Measurements from ENCODE around the gene GET4. TPM values are rescaled to one million over a fixed set of nuclear protein-coding genes. Genes with fewer than 3 reads are reported as not detected.

Gene GET4
- total and polyA plus RNA-seq, 2 of the 13 experiments (the other 11 are each of a cell fraction or from before 2014, with no cell fraction given) = 28.2 to 35.2 TPM

DNA sequence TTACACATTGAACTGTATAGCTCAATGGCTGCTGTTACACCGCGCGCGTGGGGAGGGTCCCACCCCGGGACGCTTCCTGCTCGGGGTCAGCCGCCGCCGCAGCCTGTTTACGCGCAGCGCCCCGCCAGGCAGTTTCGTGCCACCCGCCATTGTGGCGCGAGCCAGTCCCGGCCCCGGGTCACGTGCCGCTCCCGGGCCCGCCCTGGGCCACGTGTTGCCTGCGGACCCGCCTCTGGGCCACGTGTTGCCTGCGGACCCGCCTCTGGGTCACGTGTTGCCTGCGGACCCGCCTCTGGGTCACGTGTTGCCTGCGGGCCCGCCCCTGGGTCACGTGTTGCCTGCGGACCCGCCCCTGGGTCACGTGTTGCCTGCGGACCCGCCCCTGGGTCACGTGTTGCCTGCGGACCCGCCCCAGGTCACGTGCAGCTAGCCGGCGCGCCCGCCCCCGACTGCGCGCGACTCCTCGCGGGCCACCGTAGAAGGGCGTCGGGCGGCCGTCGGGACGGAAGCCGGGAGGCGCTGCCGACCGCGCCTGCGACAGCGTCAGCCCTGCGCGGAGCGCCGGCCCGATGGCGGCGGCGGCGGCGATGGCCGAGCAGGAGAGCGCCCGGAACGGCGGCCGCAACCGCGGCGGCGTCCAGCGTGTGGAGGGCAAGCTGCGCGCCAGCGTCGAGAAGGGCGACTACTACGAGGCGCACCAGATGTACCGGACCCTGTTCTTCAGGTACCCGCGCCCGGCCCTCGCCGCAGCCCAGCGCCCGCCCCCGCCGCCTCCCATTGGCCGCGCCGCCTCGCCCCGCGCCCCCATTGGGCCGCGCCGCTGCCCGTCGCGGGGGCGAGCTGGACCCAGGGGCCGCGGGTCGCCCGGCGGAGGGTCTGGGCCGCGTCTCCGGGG lies at the start of gene GET4 (continued):
- TF ChIP-seq, protein P1, sequence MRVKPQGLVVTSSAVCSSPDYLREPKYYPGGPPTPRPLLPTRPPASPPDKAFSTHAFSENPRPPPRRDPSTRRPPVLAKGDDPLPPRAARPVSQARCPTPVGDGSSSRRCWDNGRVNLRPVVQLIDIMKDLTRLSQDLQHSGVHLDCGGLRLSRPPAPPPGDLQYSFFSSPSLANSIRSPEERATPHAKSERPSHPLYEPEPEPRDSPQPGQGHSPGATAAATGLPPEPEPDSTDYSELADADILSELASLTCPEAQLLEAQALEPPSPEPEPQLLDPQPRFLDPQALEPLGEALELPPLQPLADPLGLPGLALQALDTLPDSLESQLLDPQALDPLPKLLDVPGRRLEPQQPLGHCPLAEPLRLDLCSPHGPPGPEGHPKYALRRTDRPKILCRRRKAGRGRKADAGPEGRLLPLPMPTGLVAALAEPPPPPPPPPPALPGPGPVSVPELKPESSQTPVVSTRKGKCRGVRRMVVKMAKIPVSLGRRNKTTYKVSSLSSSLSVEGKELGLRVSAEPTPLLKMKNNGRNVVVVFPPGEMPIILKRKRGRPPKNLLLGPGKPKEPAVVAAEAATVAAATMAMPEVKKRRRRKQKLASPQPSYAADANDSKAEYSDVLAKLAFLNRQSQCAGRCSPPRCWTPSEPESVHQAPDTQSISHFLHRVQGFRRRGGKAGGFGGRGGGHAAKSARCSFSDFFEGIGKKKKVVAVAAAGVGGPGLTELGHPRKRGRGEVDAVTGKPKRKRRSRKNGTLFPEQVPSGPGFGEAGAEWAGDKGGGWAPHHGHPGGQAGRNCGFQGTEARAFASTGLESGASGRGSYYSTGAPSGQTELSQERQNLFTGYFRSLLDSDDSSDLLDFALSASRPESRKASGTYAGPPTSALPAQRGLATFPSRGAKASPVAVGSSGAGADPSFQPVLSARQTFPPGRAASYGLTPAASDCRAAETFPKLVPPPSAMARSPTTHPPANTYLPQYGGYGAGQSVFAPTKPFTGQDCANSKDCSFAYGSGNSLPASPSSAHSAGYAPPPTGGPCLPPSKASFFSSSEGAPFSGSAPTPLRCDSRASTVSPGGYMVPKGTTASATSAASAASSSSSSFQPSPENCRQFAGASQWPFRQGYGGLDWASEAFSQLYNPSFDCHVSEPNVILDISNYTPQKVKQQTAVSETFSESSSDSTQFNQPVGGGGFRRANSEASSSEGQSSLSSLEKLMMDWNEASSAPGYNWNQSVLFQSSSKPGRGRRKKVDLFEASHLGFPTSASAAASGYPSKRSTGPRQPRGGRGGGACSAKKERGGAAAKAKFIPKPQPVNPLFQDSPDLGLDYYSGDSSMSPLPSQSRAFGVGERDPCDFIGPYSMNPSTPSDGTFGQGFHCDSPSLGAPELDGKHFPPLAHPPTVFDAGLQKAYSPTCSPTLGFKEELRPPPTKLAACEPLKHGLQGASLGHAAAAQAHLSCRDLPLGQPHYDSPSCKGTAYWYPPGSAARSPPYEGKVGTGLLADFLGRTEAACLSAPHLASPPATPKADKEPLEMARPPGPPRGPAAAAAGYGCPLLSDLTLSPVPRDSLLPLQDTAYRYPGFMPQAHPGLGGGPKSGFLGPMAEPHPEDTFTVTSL (CRISPR knock-in tag; IDR thresholded peaks at IDR 0.05; ENCODE audit: borderline replicate concordance) = no peak
- peak; percentile 80; the same call in 1 of the 2 replicates for TF ChIP-seq ZNF607 (CRISPR knock-in tag; IDR thresholded peaks at IDR 0.05; ENCODE audit: borderline replicate concordance)
- peak; percentile 68 for TF ChIP-seq POLR2G (IDR thresholded peaks at IDR 0.05; ENCODE audit: low read depth, low read length)
- TF ChIP-seq PITX1 (CRISPR knock-in tag; IDR thresholded peaks at IDR 0.05) = no peak
- no peak for TF ChIP-seq GTF2F1 (IDR thresholded peaks at IDR 0.05; ENCODE audit: low read length)
- peak; percentile 45; the same call in 1 of the 2 replicates for TF ChIP-seq FOXC1 (CRISPR knock-in tag; IDR thresholded peaks at IDR 0.05; ENCODE audit: borderline replicate concordance)
- no peak for TF ChIP-seq POLR2AphosphoS2 (IDR thresholded peaks at IDR 0.05; ENCODE audit: low read depth, low read length)
- no peak for TF ChIP-seq ZEB1 (IDR thresholded peaks at IDR 0.05; ENCODE audit: insufficient replicate concordance, low read depth)
- TF ChIP-seq THYN1 (CRISPR knock-in tag; IDR thresholded peaks at IDR 0.05; ENCODE audit: borderline replicate concordance, low read depth) = no peak
- peak; percentile 99 for TF ChIP-seq USF2 (IDR thresholded peaks at IDR 0.05; ENCODE audit: low read depth, low read length)
- TF ChIP-seq USF2 (CRISPR knock-in tag; IDR thresholded peaks at IDR 0.05; ENCODE audit: borderline replicate concordance) = peak; percentile 88
- TF ChIP-seq SMAD9 (CRISPR knock-in tag; IDR thresholded peaks at IDR 0.05) = no peak
- no peak for TF ChIP-seq EZH2 (conservative IDR thresholded peaks at IDR 0.05; ENCODE audit: low read depth, low read length)
- TF ChIP-seq ZNF263 (CRISPR knock-in tag; IDR thresholded peaks at IDR 0.05) = no peak
- TF ChIP-seq ZNF256 (CRISPR knock-in tag; conservative IDR thresholded peaks at IDR 0.05) = no peak
- 0 out of 2 replicates have a peak, but pooled peaks have one; percentile 61 for TF ChIP-seq ZNF674 (CRISPR knock-in tag; IDR thresholded peaks at IDR 0.05; ENCODE audit: low read depth)
- TF ChIP-seq, protein P2, sequence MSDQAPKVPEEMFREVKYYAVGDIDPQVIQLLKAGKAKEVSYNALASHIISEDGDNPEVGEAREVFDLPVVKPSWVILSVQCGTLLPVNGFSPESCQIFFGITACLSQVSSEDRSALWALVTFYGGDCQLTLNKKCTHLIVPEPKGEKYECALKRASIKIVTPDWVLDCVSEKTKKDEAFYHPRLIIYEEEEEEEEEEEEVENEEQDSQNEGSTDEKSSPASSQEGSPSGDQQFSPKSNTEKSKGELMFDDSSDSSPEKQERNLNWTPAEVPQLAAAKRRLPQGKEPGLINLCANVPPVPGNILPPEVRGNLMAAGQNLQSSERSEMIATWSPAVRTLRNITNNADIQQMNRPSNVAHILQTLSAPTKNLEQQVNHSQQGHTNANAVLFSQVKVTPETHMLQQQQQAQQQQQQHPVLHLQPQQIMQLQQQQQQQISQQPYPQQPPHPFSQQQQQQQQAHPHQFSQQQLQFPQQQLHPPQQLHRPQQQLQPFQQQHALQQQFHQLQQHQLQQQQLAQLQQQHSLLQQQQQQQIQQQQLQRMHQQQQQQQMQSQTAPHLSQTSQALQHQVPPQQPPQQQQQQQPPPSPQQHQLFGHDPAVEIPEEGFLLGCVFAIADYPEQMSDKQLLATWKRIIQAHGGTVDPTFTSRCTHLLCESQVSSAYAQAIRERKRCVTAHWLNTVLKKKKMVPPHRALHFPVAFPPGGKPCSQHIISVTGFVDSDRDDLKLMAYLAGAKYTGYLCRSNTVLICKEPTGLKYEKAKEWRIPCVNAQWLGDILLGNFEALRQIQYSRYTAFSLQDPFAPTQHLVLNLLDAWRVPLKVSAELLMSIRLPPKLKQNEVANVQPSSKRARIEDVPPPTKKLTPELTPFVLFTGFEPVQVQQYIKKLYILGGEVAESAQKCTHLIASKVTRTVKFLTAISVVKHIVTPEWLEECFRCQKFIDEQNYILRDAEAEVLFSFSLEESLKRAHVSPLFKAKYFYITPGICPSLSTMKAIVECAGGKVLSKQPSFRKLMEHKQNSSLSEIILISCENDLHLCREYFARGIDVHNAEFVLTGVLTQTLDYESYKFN (CRISPR knock-in tag; conservative IDR thresholded peaks at IDR 0.05) = peak; percentile 57

All from HepG2 (cell line).